ENCODE results near the gene CXCL12. TPM values are rescaled to one million over a fixed set of nuclear protein-coding genes. Genes with fewer than 3 reads are reported as not detected.

Gene CXCL12
- total RNA-seq, 1 experiment from 2014 or later: 0.82 TPM

- Histone ChIP-seq H3K4me3 (ENCODE audit: low read depth in 2 of 2, low read length in 2 of 2) (no peak overlapping the region), H3K9me3 (ENCODE audit: control insufficient read depth, insufficient read depth, low read depth, low read length) (no peaks in the 10 kb centered on the region), H3K27ac (ENCODE audit: low read length) (no peak overlapping the region), H3K27me3 (ENCODE audit: control insufficient read depth, insufficient read depth, low read length) (peaks cover 4% of the 10 kb centered on the region), H3K4me1 (ENCODE audit: control insufficient read depth, insufficient read depth, low read length) (no peaks in the 10 kb centered on the region), H3K36me3 (ENCODE audit: control insufficient read depth, insufficient read depth, low read length) (no peaks in the 10 kb centered on the region)
- TF ChIP-seq SIN3A (IDR thresholded peaks at IDR 0.05; ENCODE audit: borderline replicate concordance, insufficient read depth, low read depth, low read length) (no peak), TCF7L2 (IDR thresholded peaks at IDR 0.05; ENCODE audit: low read depth, low read length) (no peak), POLR2AphosphoS5 (IDR thresholded peaks at IDR 0.05; ENCODE audit: low read depth, low read length) (no peak), REST (IDR thresholded peaks at IDR 0.05; ENCODE audit: insufficient read depth in 1 of 2, low read depth in 2 of 2, low read length in 1 of 2) (no peak)
- TF ChIP-seq, protein P1, sequence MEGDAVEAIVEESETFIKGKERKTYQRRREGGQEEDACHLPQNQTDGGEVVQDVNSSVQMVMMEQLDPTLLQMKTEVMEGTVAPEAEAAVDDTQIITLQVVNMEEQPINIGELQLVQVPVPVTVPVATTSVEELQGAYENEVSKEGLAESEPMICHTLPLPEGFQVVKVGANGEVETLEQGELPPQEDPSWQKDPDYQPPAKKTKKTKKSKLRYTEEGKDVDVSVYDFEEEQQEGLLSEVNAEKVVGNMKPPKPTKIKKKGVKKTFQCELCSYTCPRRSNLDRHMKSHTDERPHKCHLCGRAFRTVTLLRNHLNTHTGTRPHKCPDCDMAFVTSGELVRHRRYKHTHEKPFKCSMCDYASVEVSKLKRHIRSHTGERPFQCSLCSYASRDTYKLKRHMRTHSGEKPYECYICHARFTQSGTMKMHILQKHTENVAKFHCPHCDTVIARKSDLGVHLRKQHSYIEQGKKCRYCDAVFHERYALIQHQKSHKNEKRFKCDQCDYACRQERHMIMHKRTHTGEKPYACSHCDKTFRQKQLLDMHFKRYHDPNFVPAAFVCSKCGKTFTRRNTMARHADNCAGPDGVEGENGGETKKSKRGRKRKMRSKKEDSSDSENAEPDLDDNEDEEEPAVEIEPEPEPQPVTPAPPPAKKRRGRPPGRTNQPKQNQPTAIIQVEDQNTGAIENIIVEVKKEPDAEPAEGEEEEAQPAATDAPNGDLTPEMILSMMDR (IDR thresholded peaks at IDR 0.05): no peak
- no TSS peak for BruUV-seq (replicated peaks)
- no peak for ATAC-seq
- DNase-seq (ENCODE audit: low read depth, low spot score): no peak
- ChIA-PET POLR2A (no interaction called here), CTCF (interaction anchor here (0.7 kb wide), 1 partner anchor 332 kb away, joined by 3 read pairs; no protein-coding TSS in a partner anchor)
- in situ Hi-C loops (cut with HindIII; ENCODE audit: low pct_unique_long_range_greater_than_20kb, low sequenced_read_pairs): no loop called here
- intact Hi-C loops (cut with micrococcal nuclease; ENCODE audit: unreplicated experiment): no loop called here
These were observed 14.1 kb upstream of the CXCL12 start for GRCh38 chr10:44398747-44399658.

GRCh38 chr10:44398271-44398670 is 13.4 kb upstream of the CXCL12 start:
- intact Hi-C loops (cut with micrococcal nuclease; ENCODE audit: unreplicated experiment): no loop called here
- POLR2A ChIA-PET: no interaction called here
- CTCF ChIA-PET: interaction anchor here (0.7 kb wide), 1 partner anchor 333 kb away, joined by 3 read pairs; no protein-coding TSS in a partner anchor
- in situ Hi-C loops (cut with HindIII; ENCODE audit: low pct_unique_long_range_greater_than_20kb, low sequenced_read_pairs): no loop called here
- DNase-seq (ENCODE audit: low read depth, low spot score) (no peak), ATAC-seq (no peak)
- no peak for TF ChIP-seq REST (IDR thresholded peaks at IDR 0.05; ENCODE audit: insufficient read depth in 1 of 2, low read depth in 2 of 2, low read length in 1 of 2)
- no peak for TF ChIP-seq TCF7L2 (IDR thresholded peaks at IDR 0.05; ENCODE audit: low read depth, low read length)
- no peak for TF ChIP-seq POLR2AphosphoS5 (IDR thresholded peaks at IDR 0.05; ENCODE audit: low read depth, low read length)
- no peak for TF ChIP-seq SIN3A (IDR thresholded peaks at IDR 0.05; ENCODE audit: borderline replicate concordance, insufficient read depth, low read depth, low read length)
- TF ChIP-seq, protein P1 (IDR thresholded peaks at IDR 0.05): no peak
- no peaks in the 10 kb centered on the region for H3K4me1 ChIP-seq (ENCODE audit: control insufficient read depth, insufficient read depth, low read length)
- BruUV-seq (replicated peaks): no TSS peak
- no peak overlapping the region for H3K4me3 ChIP-seq (ENCODE audit: low read depth in 2 of 2, low read length in 2 of 2)
- H3K36me3 ChIP-seq (ENCODE audit: control insufficient read depth, insufficient read depth, low read length): no peaks in the 10 kb centered on the region
- H3K9me3 ChIP-seq (ENCODE audit: control insufficient read depth, insufficient read depth, low read depth, low read length): no peaks in the 10 kb centered on the region
- no peak overlapping the region for H3K27ac ChIP-seq (ENCODE audit: low read length)
- H3K27me3 ChIP-seq (ENCODE audit: control insufficient read depth, insufficient read depth, low read length): peaks cover 4% of the 10 kb centered on the region
